Activated naive CD8-positive, alpha-beta T cell treated with anti-CD3 and anti-CD28 coated beads for 36 hours (primary cell): Measurements from ENCODE around the gene TERB1. TPM values are rescaled to one million over a fixed set of nuclear protein-coding genes. Genes with fewer than 3 reads are reported as not detected.

ENCODE experiments used
- DNase-seq: peaks from one replicate; pipeline ENCODE4 v3.0.0; 2021
- H3K27ac Mint-ChIP-seq: one replicate; pipeline ENCODE4 v1.8.0; 2022; ENCODE audit warnings: mild to moderate bottlenecking, moderate library complexity, mixed read lengths
- H3K27me3 Mint-ChIP-seq: one replicate; pipeline ENCODE4 v1.8.0; 2022; ENCODE audit warnings: mild to moderate bottlenecking, mixed read lengths
- H3K36me3 Mint-ChIP-seq: one replicate; pipeline ENCODE4 v1.8.0; 2021; ENCODE audit warnings: mild to moderate bottlenecking, mixed read lengths
- H3K4me1 Mint-ChIP-seq: one replicate; pipeline ENCODE4 v1.8.0; 2021; ENCODE audit warnings: mixed read lengths
- H3K4me3 Mint-ChIP-seq: one replicate; pipeline ENCODE4 v1.8.0; 2022; ENCODE audit warnings: mild to moderate bottlenecking, moderate library complexity, mixed read lengths
- H3K9me3 Mint-ChIP-seq: one replicate; pipeline ENCODE4 v1.8.0; 2022; ENCODE audit warnings: mixed read lengths
- total RNA-seq, 2 experiments: library from RNA; stranded (reverse); gene quantifications; one replicate each; pipeline ENCODE4 v1.2.3, GENCODE V29; 2021

The TERB1 gene
- total RNA-seq, 2 experiments from 2014 or later: not detected

DNA sequence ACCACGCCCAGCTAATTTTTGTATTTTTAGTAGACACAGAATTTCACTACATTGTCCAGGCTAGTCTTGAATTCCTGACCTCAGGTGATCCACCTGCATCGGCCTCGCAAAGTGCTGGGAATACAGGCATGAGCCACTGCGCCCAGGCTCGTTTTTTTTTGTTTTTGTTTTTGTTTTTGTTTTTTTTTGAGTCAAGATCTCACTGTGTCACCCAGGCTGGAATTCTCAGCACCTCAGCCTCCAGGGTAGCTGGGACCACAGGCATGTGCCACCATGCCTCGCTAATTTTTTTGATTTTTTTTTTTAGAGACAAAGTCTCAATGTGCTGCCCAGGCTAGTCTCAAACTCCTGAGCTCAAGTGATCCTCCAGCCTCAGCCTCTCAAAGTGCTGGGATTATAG is 87.3 kb downstream of the TERB1 start:
- DNase-seq: no peak
- no peak overlapping the region for H3K27ac Mint-ChIP-seq
- H3K4me1 Mint-ChIP-seq: no peaks in the 10 kb centered on the region
- no peaks in the 10 kb centered on the region for H3K36me3 Mint-ChIP-seq
- no peak overlapping the region for H3K4me3 Mint-ChIP-seq
- H3K27me3 Mint-ChIP-seq: peaks cover 3% of the 10 kb centered on the region
- H3K9me3 Mint-ChIP-seq: no peaks in the 10 kb centered on the region

DNA sequence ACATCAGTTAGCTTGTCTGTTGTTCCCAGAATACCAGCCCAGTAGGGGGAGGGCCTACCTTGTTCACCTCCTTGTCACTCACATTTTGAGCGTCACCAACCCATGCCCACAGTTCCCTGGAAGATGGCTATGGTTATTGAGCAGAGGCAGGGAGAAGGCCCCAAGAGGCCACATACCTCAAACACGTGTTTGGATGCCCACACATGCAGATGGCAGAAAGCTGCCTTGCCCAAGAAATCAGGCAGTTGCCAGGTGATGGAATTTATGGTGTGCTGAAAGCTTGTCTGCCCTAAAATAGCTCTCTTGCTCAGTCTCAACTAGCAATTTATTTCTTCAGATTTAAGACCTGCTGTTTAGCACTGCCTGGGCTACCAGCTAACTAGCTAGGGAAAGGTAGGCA is 88.3 kb downstream of the TERB1 start:
- H3K4me3 Mint-ChIP-seq: no peak overlapping the region
- H3K4me1 Mint-ChIP-seq: no peaks in the 10 kb centered on the region
- no peak for DNase-seq
- no peaks in the 10 kb centered on the region for H3K36me3 Mint-ChIP-seq
- H3K27ac Mint-ChIP-seq: no peak overlapping the region
- H3K9me3 Mint-ChIP-seq: no peaks in the 10 kb centered on the region
- peaks cover 4% of the 10 kb centered on the region for H3K27me3 Mint-ChIP-seq

DNA sequence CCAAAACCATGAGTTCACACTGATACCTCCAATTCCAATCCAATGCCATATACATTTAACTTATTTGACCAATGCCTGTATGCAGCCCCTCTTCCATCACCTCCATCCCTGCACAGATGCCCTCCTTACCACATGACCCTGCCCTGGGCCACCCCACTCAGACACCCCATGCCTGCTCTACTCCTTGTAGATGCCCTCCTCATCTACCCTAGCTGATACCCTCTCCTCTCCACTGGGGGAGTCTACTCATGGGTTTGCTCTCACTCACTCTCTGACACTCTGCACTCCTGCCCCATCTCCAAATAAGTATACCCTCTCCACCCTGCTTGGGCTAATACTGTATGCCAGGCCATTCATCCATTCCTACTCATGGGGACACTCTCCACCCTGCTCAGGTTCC is 88.9 kb downstream of the TERB1 start:
- Mint-ChIP-seq H3K4me1 (no peaks in the 10 kb centered on the region), H3K4me3 (no peak overlapping the region), H3K27ac (no peak overlapping the region), H3K36me3 (no peaks in the 10 kb centered on the region), H3K9me3 (no peaks in the 10 kb centered on the region), H3K27me3 (peaks cover 10% of the 10 kb centered on the region)
- no peak for DNase-seq

DNA sequence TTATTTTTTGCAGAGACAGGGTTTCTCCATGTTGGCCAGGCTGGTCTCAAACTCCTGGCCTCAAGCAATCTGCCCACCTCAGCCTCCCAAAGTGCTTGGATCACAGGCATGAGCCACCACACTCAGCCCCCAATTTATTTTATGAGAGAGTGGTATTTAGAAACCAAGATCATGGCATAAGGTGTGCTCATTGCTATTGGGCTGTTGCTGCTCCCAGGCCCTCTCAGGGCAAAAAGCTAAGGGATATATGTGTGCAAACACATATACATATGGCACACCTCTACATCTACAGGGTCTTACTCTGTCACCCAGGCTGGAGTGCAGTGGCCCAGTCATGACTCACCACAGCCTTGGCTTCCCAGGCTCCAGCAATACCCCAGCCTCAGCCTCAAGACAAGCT is 89.8 kb downstream of the TERB1 start:
- peaks cover 13% of the 10 kb centered on the region for H3K27me3 Mint-ChIP-seq
- H3K27ac Mint-ChIP-seq: no peak overlapping the region
- no peak for DNase-seq
- H3K36me3 Mint-ChIP-seq: no peaks in the 10 kb centered on the region
- no peaks in the 10 kb centered on the region for H3K9me3 Mint-ChIP-seq
- H3K4me3 Mint-ChIP-seq: no peak overlapping the region
- no peaks in the 10 kb centered on the region for H3K4me1 Mint-ChIP-seq

DNA sequence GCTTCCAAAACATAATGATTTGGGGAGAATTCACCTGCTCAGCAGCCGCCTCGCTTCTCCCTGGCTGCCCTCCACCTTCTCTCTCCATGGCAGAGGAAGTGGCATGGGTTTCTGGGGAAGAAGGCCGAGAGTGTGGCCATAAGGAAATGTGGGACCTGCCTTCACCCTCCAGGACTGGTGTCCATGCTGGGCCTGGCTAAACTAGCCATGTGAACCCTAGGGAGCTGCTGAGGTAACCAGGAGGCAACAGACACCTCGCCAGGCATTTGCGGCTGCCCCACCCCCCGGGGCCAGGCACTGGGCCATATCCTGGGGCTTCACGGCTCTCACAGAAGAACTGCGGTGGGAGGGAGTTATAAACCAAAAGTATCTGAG is 94.9 kb downstream of the TERB1 start:
- H3K4me3 Mint-ChIP-seq: no peak overlapping the region
- H3K27me3 Mint-ChIP-seq: peaks cover 10% of the 10 kb centered on the region
- H3K4me1 Mint-ChIP-seq: no peaks in the 10 kb centered on the region
- H3K36me3 Mint-ChIP-seq: no peaks in the 10 kb centered on the region
- no peaks in the 10 kb centered on the region for H3K9me3 Mint-ChIP-seq
- no peak overlapping the region for H3K27ac Mint-ChIP-seq
- no peak for DNase-seq

DNA sequence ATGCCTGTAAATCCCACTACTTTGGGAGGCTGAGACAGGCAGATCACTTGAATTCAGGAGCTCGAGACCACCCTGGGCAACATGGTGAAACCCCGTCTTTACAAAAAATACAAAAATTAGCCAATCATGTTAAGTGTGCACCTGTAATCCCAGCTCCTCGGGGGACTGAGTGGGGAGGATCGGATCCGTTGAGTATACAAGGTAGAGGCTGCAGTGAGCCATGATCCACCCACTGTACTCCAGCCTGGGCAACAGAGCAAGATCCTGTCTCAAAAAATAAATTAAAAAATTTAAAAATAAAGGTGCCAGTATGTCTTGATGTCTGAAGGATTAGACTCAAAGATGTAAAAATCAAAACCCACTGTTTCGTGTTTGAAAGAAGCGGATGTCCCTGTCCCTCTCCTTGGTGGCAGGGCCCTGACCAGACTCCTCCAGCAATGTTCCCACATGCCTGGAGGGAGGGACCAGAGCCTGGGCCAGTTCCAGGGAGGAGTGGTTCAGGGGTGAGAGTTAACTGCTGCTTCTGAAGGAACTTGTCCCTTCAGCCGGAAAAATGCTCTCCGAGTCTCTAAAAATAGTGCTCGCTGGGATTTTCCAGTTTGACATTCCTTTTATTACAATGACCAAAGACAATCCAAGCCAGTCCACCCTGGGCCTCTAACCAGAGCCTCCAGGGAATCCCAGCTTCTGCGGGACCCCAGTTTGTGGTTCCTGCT is 95.4 kb downstream of the TERB1 start:
- H3K4me1 Mint-ChIP-seq: no peaks in the 10 kb centered on the region
- H3K9me3 Mint-ChIP-seq: no peaks in the 10 kb centered on the region
- DNase-seq: no peak
- H3K36me3 Mint-ChIP-seq: no peaks in the 10 kb centered on the region
- no peak overlapping the region for H3K27ac Mint-ChIP-seq
- peaks cover 10% of the 10 kb centered on the region for H3K27me3 Mint-ChIP-seq
- H3K4me3 Mint-ChIP-seq: no peak overlapping the region

Other genes starting within 250 kb of the TERB1 start
- gene CKLF, start 249.0 kb downstream of the TERB1 start, total RNA-seq: 100 to 1,000 TPM in 1 of 2 experiments, 10 to 100 TPM in 1; 93.0 to 103 TPM
- 1 to 10 TPM; 2.8 to 5.9 TPM for gene CMTM1, start 235.1 kb downstream of the TERB1 start, total RNA-seq
- gene CMTM2, start 222.1 kb downstream of the TERB1 start, total RNA-seq: not detected
- gene CMTM3, start 196.9 kb downstream of the TERB1 start, total RNA-seq: 10 to 100 TPM; 55.1 to 60.5 TPM
- gene CMTM4, start 104.8 kb downstream of the TERB1 start, total RNA-seq: 1 to 10 TPM; 2.4 to 2.8 TPM
- 10 to 100 TPM; 38.8 to 41.1 TPM for gene DYNC1LI2, start 50.0 kb downstream of the TERB1 start, total RNA-seq
- 100 to 1,000 TPM; 118 to 121 TPM for gene NAE1, start 29.4 kb upstream of the TERB1 start, total RNA-seq
- not detected for gene CA7, start 42.8 kb upstream of the TERB1 start, total RNA-seq
- 10 to 100 TPM; 25.5 to 25.9 TPM for gene PDP2, start 78.9 kb upstream of the TERB1 start, total RNA-seq
- not detected for gene CDH16, start 117.3 kb upstream of the TERB1 start, total RNA-seq
- gene RRAD, start 124.0 kb upstream of the TERB1 start, total RNA-seq: under 1 TPM; 0.20 to 0.33 TPM
- gene CIAO2B, start 132.8 kb upstream of the TERB1 start, total RNA-seq: 100 to 1,000 TPM; 152 to 153 TPM
- gene CES2, start 133.9 kb upstream of the TERB1 start, total RNA-seq: 10 to 100 TPM; 23.3 to 24.9 TPM
- under 1 TPM; 0.43 to 0.80 TPM for gene CES3, start 159.7 kb upstream of the TERB1 start, total RNA-seq
- gene CES4A, start 187.0 kb upstream of the TERB1 start, total RNA-seq: 1 to 10 TPM; 3.5 to 4.6 TPM
- gene CBFB, start 227.6 kb upstream of the TERB1 start, total RNA-seq: 100 to 1,000 TPM; 110 to 114 TPM